ENCODE measurements around the gene PLOD1.

GRCh38 chr1:11999236-11999635 is 64.7 kb downstream of the PLOD1 start:
- TF ChIP-seq CTCF (IDR thresholded peaks at IDR 0.05) = no peak
- TF ChIP-seq, protein P1, sequence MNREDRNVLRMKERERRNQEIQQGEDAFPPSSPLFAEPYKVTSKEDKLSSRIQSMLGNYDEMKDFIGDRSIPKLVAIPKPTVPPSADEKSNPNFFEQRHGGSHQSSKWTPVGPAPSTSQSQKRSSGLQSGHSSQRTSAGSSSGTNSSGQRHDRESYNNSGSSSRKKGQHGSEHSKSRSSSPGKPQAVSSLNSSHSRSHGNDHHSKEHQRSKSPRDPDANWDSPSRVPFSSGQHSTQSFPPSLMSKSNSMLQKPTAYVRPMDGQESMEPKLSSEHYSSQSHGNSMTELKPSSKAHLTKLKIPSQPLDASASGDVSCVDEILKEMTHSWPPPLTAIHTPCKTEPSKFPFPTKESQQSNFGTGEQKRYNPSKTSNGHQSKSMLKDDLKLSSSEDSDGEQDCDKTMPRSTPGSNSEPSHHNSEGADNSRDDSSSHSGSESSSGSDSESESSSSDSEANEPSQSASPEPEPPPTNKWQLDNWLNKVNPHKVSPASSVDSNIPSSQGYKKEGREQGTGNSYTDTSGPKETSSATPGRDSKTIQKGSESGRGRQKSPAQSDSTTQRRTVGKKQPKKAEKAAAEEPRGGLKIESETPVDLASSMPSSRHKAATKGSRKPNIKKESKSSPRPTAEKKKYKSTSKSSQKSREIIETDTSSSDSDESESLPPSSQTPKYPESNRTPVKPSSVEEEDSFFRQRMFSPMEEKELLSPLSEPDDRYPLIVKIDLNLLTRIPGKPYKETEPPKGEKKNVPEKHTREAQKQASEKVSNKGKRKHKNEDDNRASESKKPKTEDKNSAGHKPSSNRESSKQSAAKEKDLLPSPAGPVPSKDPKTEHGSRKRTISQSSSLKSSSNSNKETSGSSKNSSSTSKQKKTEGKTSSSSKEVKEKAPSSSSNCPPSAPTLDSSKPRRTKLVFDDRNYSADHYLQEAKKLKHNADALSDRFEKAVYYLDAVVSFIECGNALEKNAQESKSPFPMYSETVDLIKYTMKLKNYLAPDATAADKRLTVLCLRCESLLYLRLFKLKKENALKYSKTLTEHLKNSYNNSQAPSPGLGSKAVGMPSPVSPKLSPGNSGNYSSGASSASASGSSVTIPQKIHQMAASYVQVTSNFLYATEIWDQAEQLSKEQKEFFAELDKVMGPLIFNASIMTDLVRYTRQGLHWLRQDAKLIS (CRISPR knock-in tag; IDR thresholded peaks at IDR 0.05; ENCODE audit: borderline replicate concordance) = no peak
- no peak for TF ChIP-seq ZNF512 (CRISPR knock-in tag; IDR thresholded peaks at IDR 0.05; ENCODE audit: borderline replicate concordance)
- TF ChIP-seq USF2 (CRISPR knock-in tag; IDR thresholded peaks at IDR 0.05) = no peak
- TF ChIP-seq USF1 (CRISPR knock-in tag; IDR thresholded peaks at IDR 0.05) = no peak
- no peak for TF ChIP-seq FOXP4 (CRISPR knock-in tag; IDR thresholded peaks at IDR 0.05)

All from WTC11 (cell line).